Osteoblast (primary cell): Measurements from ENCODE around the gene CC2D1A. TPM values are rescaled to one million over a fixed set of nuclear protein-coding genes. Genes with fewer than 3 reads are reported as not detected.

Experiments used
- DNase-seq: peaks from one replicate; pipeline ENCODE4 v3.0.0; 2011; ENCODE audit warnings: low spot score, mixed read lengths; ENCODE audit not compliant: insufficient read length; ENCODE audit errors: missing footprints
- H2AFZ ChIP-seq: 2 replicates; pipeline ENCODE4 v1.6.0; 2011; ENCODE audit warnings: mild to moderate bottlenecking, low read length
- H3K27ac ChIP-seq: 2 replicates; pipeline ENCODE4 v1.5.1; 2011; ENCODE audit warnings: mild to moderate bottlenecking, low read depth, low read length, moderate library complexity
- H3K27me3 ChIP-seq: 2 replicates; pipeline ENCODE4 v1.6.0; 2012; ENCODE audit warnings: mild to moderate bottlenecking, control low read depth, inconsistent platforms, low read length, moderate library complexity; ENCODE audit not compliant: insufficient read depth
- H3K36me3 ChIP-seq: 2 replicates; pipeline ENCODE4 v1.5.1; 2011; ENCODE audit warnings: mild to moderate bottlenecking, low read length, control low read depth, moderate library complexity; ENCODE audit not compliant: insufficient read depth
- H3K4me1 ChIP-seq: 2 replicates; pipeline ENCODE4 v1.5.1; 2011; ENCODE audit warnings: mild to moderate bottlenecking, low read length, control low read depth, moderate library complexity; ENCODE audit not compliant: insufficient read depth
- H3K4me2 ChIP-seq: 2 replicates; pipeline ENCODE4 v1.6.0; 2011; ENCODE audit warnings: mild to moderate bottlenecking, low read length; ENCODE audit not compliant: insufficient read depth
- H3K4me3 ChIP-seq: fragments of 200-600 bp; sonication (generic); 3 replicates; pipeline ENCODE4 v1.5.1; 2012; ENCODE audit warnings: mild to moderate bottlenecking, low read length, inconsistent platforms; ENCODE audit not compliant: insufficient read depth
- H3K79me2 ChIP-seq: 2 replicates; pipeline ENCODE4 v1.6.0; 2012; ENCODE audit warnings: mild to moderate bottlenecking, low read length, control low read depth, inconsistent platforms; ENCODE audit not compliant: insufficient read depth
- H3K9me3 ChIP-seq: 2 replicates; pipeline ENCODE4 v1.5.1; 2011; ENCODE audit warnings: low read depth, low read length, control low read depth
- H4K20me1 ChIP-seq: 2 replicates; pipeline ENCODE4 v1.6.0; 2012; ENCODE audit warnings: mild to moderate bottlenecking, low read length, control low read depth; ENCODE audit not compliant: insufficient read depth
- CTCF ChIP-seq: IDR thresholded peaks from 2 replicates; pipeline ENCODE4 v1.5.1; 2011; ENCODE audit warnings: mild to moderate bottlenecking, low read depth, low read length, moderate library complexity; ENCODE audit errors: extremely low read depth
- total RNA-seq: library from RNA; depleted of rRNA; stranded (reverse); fragments of >200 nt; gene quantifications from 2 replicates; pipeline ENCODE4 v1.2.3, GENCODE V29; 2012

Gene CC2D1A
- total RNA-seq, 1 donor = 19.2 TPM

- Histone ChIP-seq H2AFZ (no peak overlapping the region), H3K27ac (no peak overlapping the region), H3K79me2 (no peaks in the 10 kb centered on the region), H3K4me1 (peaks cover 7% of the 10 kb centered on the region), H4K20me1 (peaks cover 4% of the 10 kb centered on the region), H3K4me3 (no peak overlapping the region), H3K27me3 (no peaks in the 10 kb centered on the region), H3K36me3 (peaks cover 36% of the 10 kb centered on the region), H3K9me3 (no peaks in the 10 kb centered on the region), H3K4me2 (no peak overlapping the region)
- DNase-seq = peak; percentile 71
- TF ChIP-seq CTCF = no peak
Measured at GRCh38 chr19:13961826-13962698, 56.1 kb downstream of the CC2D1A start.

GRCh38 chr19:13962699-13963602 lies 57.0 kb downstream of the CC2D1A start:
- no peak overlapping the region for H3K4me2 ChIP-seq
- H3K27me3 ChIP-seq = no peaks in the 10 kb centered on the region
- H3K79me2 ChIP-seq = no peaks in the 10 kb centered on the region
- H3K4me3 ChIP-seq = no peak overlapping the region
- H2AFZ ChIP-seq = no peak overlapping the region
- no peak for TF ChIP-seq CTCF
- no peak overlapping the region for H3K27ac ChIP-seq
- H3K36me3 ChIP-seq = peaks cover 39% of the 10 kb centered on the region
- H3K4me1 ChIP-seq = peaks cover 7% of the 10 kb centered on the region
- DNase-seq = peak; percentile 93
- peaks cover 4% of the 10 kb centered on the region for H4K20me1 ChIP-seq
- H3K9me3 ChIP-seq = no peaks in the 10 kb centered on the region

- TF ChIP-seq CTCF = no peak
- H2AFZ ChIP-seq = no peak overlapping the region
- peaks cover 7% of the 10 kb centered on the region for H3K4me1 ChIP-seq
- H4K20me1 ChIP-seq = peaks cover under 1% of the 10 kb centered on the region
- no peaks in the 10 kb centered on the region for H3K79me2 ChIP-seq
- H3K9me3 ChIP-seq = no peaks in the 10 kb centered on the region
- H3K4me2 ChIP-seq = no peak overlapping the region
- H3K27me3 ChIP-seq = no peaks in the 10 kb centered on the region
- H3K4me3 ChIP-seq = no peak overlapping the region
- DNase-seq = peak; percentile 57
- peaks cover 38% of the 10 kb centered on the region for H3K36me3 ChIP-seq
- H3K27ac ChIP-seq = no peak overlapping the region
Measured at GRCh38 chr19:13963603-13964105, 57.7 kb downstream of the CC2D1A start.
